ENCODE results near the gene ARSG.

ARSG gene

GRCh38 chr17:68431045-68431608 is 139.8 kb downstream of the ARSG start:
- DNase-seq (ENCODE audit: low spot score), result no peak

GRCh38 chr17:68431661-68432071 is 140.4 kb downstream of the ARSG start:
- DNase-seq (ENCODE audit: low spot score), result peak; percentile 33

- no peak for DNase-seq (ENCODE audit: low spot score)
Measured at GRCh38 chr17:68432086-68432864, 141.0 kb downstream of the ARSG start.

- DNase-seq (ENCODE audit: low spot score), result no peak
Measured at GRCh38 chr17:68433211-68433610, 141.9 kb downstream of the ARSG start.

GRCh38 chr17:68433911-68434508 is 142.7 kb downstream of the ARSG start:
- no peak for DNase-seq (ENCODE audit: low spot score)

- DNase-seq (ENCODE audit: low spot score), result no peak
Measured at GRCh38 chr17:68435361-68435760, 144.1 kb downstream of the ARSG start.

GRCh38 chr17:68435876-68436842 is 144.9 kb downstream of the ARSG start:
- DNase-seq (ENCODE audit: low spot score), result peak; percentile 87

GRCh38 chr17:68437979-68438822 is 146.9 kb downstream of the ARSG start:
- peak; percentile 37 for DNase-seq (ENCODE audit: low spot score)

GRCh38 chr17:68439656-68440290 is 148.5 kb downstream of the ARSG start:
- DNase-seq (ENCODE audit: low spot score), result no peak

- DNase-seq (ENCODE audit: low spot score), result no peak
Measured at GRCh38 chr17:68440526-68440925, 149.2 kb downstream of the ARSG start.

GRCh38 chr17:68441070-68441770 is 149.9 kb downstream of the ARSG start:
- DNase-seq (ENCODE audit: low spot score), result no peak

- DNase-seq (ENCODE audit: low spot score), result no peak
Measured at GRCh38 chr17:68443972-68444464, 152.7 kb downstream of the ARSG start.

- DNase-seq (ENCODE audit: low spot score), result no peak
Measured at GRCh38 chr17:68445671-68446070, 154.4 kb downstream of the ARSG start.

- no peak for DNase-seq (ENCODE audit: low spot score)
Measured at GRCh38 chr17:68446626-68447041, 155.3 kb downstream of the ARSG start.

GRCh38 chr17:68449021-68449739 is 157.9 kb downstream of the ARSG start:
- DNase-seq (ENCODE audit: low spot score), result no peak

GRCh38 chr17:68450391-68450790 is 159.1 kb downstream of the ARSG start:
- no peak for DNase-seq (ENCODE audit: low spot score)

GRCh38 chr17:68450801-68451200 is 159.5 kb downstream of the ARSG start:
- DNase-seq (ENCODE audit: low spot score), result no peak

- DNase-seq (ENCODE audit: low spot score), result no peak
Measured at GRCh38 chr17:68451670-68452354, 160.5 kb downstream of the ARSG start.
